Activated CD8-positive, alpha-beta memory T cell treated with anti-CD3 and anti-CD28 coated beads, Interleukin-2, amount 10 ng/mL, durations not matched to agents 7 days and 5 days (primary cell): ENCODE results near the gene FYTTD1. TPM values are rescaled to one million over a fixed set of nuclear protein-coding genes. Genes with fewer than 3 reads are reported as not detected.
"Not testable (repeated sequence)": the region's sequence is repeated elsewhere in the genome, so short reads cannot be mapped to it uniquely, and the experiment has no call there.

Experiments
- ATAC-seq: fragments of 150-1000 bp; cut with Tn5 transposase; one replicate; pipeline ENCODE4 v1.10.0; 2021; ENCODE audit warnings: moderate library complexity
- CTCF ChIA-PET: fragments of 350-600 bp; sonication (Branson Sonifier 250); formaldehyde crosslinking; loops from one replicate; lab custom pipeline; 2021; ENCODE audit warnings: antibody characterized with exemption; lab: Charles Lee
- DNase-seq: peaks from one replicate; pipeline ENCODE4 v3.0.0-alpha.2; 2020
- H3K27ac Mint-ChIP-seq: one replicate; pipeline ENCODE4 v1.8.0; 2021; ENCODE audit warnings: mild to moderate bottlenecking, mixed read lengths
- H3K27me3 Mint-ChIP-seq: one replicate; pipeline ENCODE4 v1.8.0; 2021; ENCODE audit warnings: mixed read lengths
- H3K36me3 Mint-ChIP-seq: one replicate; pipeline ENCODE4 v1.8.0; 2021; ENCODE audit warnings: mild to moderate bottlenecking, mixed read lengths
- H3K4me1 Mint-ChIP-seq: one replicate; pipeline ENCODE4 v1.8.0; 2021; ENCODE audit warnings: mixed read lengths
- H3K4me3 Mint-ChIP-seq: one replicate; pipeline ENCODE4 v1.8.0; 2021; ENCODE audit warnings: mild to moderate bottlenecking, moderate library complexity, mixed read lengths
- H3K9me3 Mint-ChIP-seq: one replicate; pipeline ENCODE4 v1.8.0; 2022; ENCODE audit warnings: low read depth, mixed read lengths
- total RNA-seq, 2 experiments: library from RNA; stranded (reverse); gene quantifications; one replicate each; pipeline ENCODE4 v1.2.3, GENCODE V29; 2021

Gene FYTTD1
- total RNA-seq, 2 experiments from 2014 or later, result 35.5 to 50.5 TPM

- Mint-ChIP-seq H3K36me3 (peaks cover 26% of the 10 kb centered on the region), H3K4me1 (peaks cover 11% of the 10 kb centered on the region)
- CTCF ChIA-PET, result interaction anchor here (1.3 to 1.4 kb wide), 3 partner anchors 16 to 129 kb away, joined by 3 to 5 read pairs (median 3); no protein-coding TSS in a partner anchor
- ATAC-seq, DNase-seq, H3K27me3 Mint-ChIP-seq, H3K27ac Mint-ChIP-seq, H3K9me3 Mint-ChIP-seq, H3K4me3 Mint-ChIP-seq: not testable (repeated sequence)
Measured at GRCh38 chr3:197727878-197728277, 21.8 kb upstream of the FYTTD1 start.

- H3K4me3 Mint-ChIP-seq, result no peak overlapping the region
- no peaks in the 10 kb centered on the region for H3K27me3 Mint-ChIP-seq
- CTCF ChIA-PET, result interaction anchor here (1.3 to 1.4 kb wide), 3 partner anchors 16 to 130 kb away, joined by 3 to 5 read pairs (median 3); no protein-coding TSS in a partner anchor
- peaks cover 21% of the 10 kb centered on the region for H3K36me3 Mint-ChIP-seq
- no peak for ATAC-seq
- H3K9me3 Mint-ChIP-seq, result peaks cover 2% of the 10 kb centered on the region
- no peak overlapping the region for H3K27ac Mint-ChIP-seq
- no peak for DNase-seq
- H3K4me1 Mint-ChIP-seq, result peaks cover 12% of the 10 kb centered on the region
Measured at GRCh38 chr3:197728487-197728886, 21.2 kb upstream of the FYTTD1 start.

- CTCF ChIA-PET, result no interaction called here
- H3K27ac Mint-ChIP-seq, result peak overlapping the region; percentile 1
- no peaks in the 10 kb centered on the region for H3K27me3 Mint-ChIP-seq
- no peak overlapping the region for H3K4me3 Mint-ChIP-seq
- peaks cover 24% of the 10 kb centered on the region for H3K4me1 Mint-ChIP-seq
- no peaks in the 10 kb centered on the region for H3K9me3 Mint-ChIP-seq
- peak; percentile 16 for ATAC-seq
- peaks cover 19% of the 10 kb centered on the region for H3K36me3 Mint-ChIP-seq
- DNase-seq, result no peak
Measured at GRCh38 chr3:197730200-197730599, 19.5 kb upstream of the FYTTD1 start.

GRCh38 chr3:197730770-197731169 is 18.9 kb upstream of the FYTTD1 start:
- H3K4me3 Mint-ChIP-seq, DNase-seq, ATAC-seq, H3K9me3 Mint-ChIP-seq, CTCF ChIA-PET, H3K27me3 Mint-ChIP-seq, H3K27ac Mint-ChIP-seq: not testable (repeated sequence)
- H3K36me3 Mint-ChIP-seq, result peaks cover 18% of the 10 kb centered on the region
- H3K4me1 Mint-ChIP-seq, result peaks cover 29% of the 10 kb centered on the region

- H3K27me3 Mint-ChIP-seq, H3K9me3 Mint-ChIP-seq, ATAC-seq, H3K27ac Mint-ChIP-seq, DNase-seq, H3K4me3 Mint-ChIP-seq, CTCF ChIA-PET: not testable (repeated sequence)
- Mint-ChIP-seq H3K36me3 (peaks cover 18% of the 10 kb centered on the region), H3K4me1 (peaks cover 34% of the 10 kb centered on the region)
Measured at GRCh38 chr3:197731483-197731882, 18.2 kb upstream of the FYTTD1 start.

GRCh38 chr3:197733042-197733441 is 16.6 kb upstream of the FYTTD1 start:
- H3K27ac Mint-ChIP-seq, result no peak overlapping the region
- H3K9me3 Mint-ChIP-seq, result no peaks in the 10 kb centered on the region
- H3K36me3 Mint-ChIP-seq, result peaks cover 15% of the 10 kb centered on the region
- no peak overlapping the region for H3K4me3 Mint-ChIP-seq
- no peaks in the 10 kb centered on the region for H3K27me3 Mint-ChIP-seq
- CTCF ChIA-PET, result interaction anchor here (1.1 kb wide), 1 partner anchor 21 kb away, joined by 3 read pairs; no protein-coding TSS in a partner anchor
- peaks cover 42% of the 10 kb centered on the region for H3K4me1 Mint-ChIP-seq
- no peak for DNase-seq
- ATAC-seq, result no peak

- no peak for DNase-seq
- H3K36me3 Mint-ChIP-seq, result peaks cover 10% of the 10 kb centered on the region
- CTCF ChIA-PET, result interaction anchor here (1.4 to 1.9 kb wide), 3 partner anchors 14 to 136 kb away, joined by 4 to 7 read pairs (median 4); partner anchors contain the start of gene FYTTD1
- peak overlapping the region; percentile 3 for H3K27ac Mint-ChIP-seq
- H3K27me3 Mint-ChIP-seq, result no peaks in the 10 kb centered on the region
- ATAC-seq, result no peak
- peaks cover 41% of the 10 kb centered on the region for H3K4me1 Mint-ChIP-seq
- H3K4me3 Mint-ChIP-seq, result peak overlapping the region; percentile 3
- no peaks in the 10 kb centered on the region for H3K9me3 Mint-ChIP-seq
Measured at GRCh38 chr3:197734667-197735318, 14.9 kb upstream of the FYTTD1 start.

GRCh38 chr3:197736010-197736490 is 13.6 kb upstream of the FYTTD1 start:
- Mint-ChIP-seq H3K4me1 (peaks cover 39% of the 10 kb centered on the region), H3K27ac (peak overlapping the region; percentile 94), H3K36me3 (peaks cover 9% of the 10 kb centered on the region), H3K9me3 (no peaks in the 10 kb centered on the region), H3K27me3 (no peaks in the 10 kb centered on the region), H3K4me3 (peak overlapping the region; percentile 85)
- CTCF ChIA-PET, result interaction anchor here (0.7 to 1.9 kb wide), 7 partner anchors 10 to 137 kb away, joined by 3 to 7 read pairs (median 4); partner anchors contain the start of gene FYTTD1
- ATAC-seq (peak; percentile 20), DNase-seq (peak; percentile 77)

GRCh38 chr3:197736491-197737318 is 13.0 kb upstream of the FYTTD1 start, which contains the start of gene RUBCN:
TSS of gene RUBCN (minus strand) at chr3:197736904. CDS start at chr3:197736719, 185 bp downstream.
- Mint-ChIP-seq H3K36me3 (peaks cover 9% of the 10 kb centered on the region), H3K27me3 (no peaks in the 10 kb centered on the region), H3K4me1 (peaks cover 38% of the 10 kb centered on the region), H3K9me3 (no peaks in the 10 kb centered on the region), H3K27ac (peak within 1 kb of the TSS; percentile 94), H3K4me3 (peak within 1 kb of the TSS; percentile 85)
- CTCF ChIA-PET, result interaction anchor here (0.7 to 1.9 kb wide), 6 partner anchors 9 to 56 kb away, joined by 3 to 7 read pairs (median 4); partner anchors contain the start of gene FYTTD1
- ATAC-seq (peak; percentile 97), DNase-seq (peak; percentile 96)

GRCh38 chr3:197737319-197737649 is 12.4 kb upstream of the FYTTD1 start:
- no peaks in the 10 kb centered on the region for H3K27me3 Mint-ChIP-seq
- no peaks in the 10 kb centered on the region for H3K9me3 Mint-ChIP-seq
- DNase-seq, result no peak
- peaks cover 35% of the 10 kb centered on the region for H3K4me1 Mint-ChIP-seq
- CTCF ChIA-PET, result interaction anchor here (0.8 kb wide), 1 partner anchor 11 kb away, joined by 4 read pairs; no protein-coding TSS in a partner anchor
- peak overlapping the region; percentile 85 for H3K4me3 Mint-ChIP-seq
- peak overlapping the region; percentile 77 for H3K27ac Mint-ChIP-seq
- no peak for ATAC-seq
- H3K36me3 Mint-ChIP-seq, result peaks cover 6% of the 10 kb centered on the region

- H3K36me3 Mint-ChIP-seq, result peaks cover 6% of the 10 kb centered on the region
- ATAC-seq (no peak), DNase-seq (no peak)
- H3K27me3 Mint-ChIP-seq, result no peaks in the 10 kb centered on the region
- H3K4me1 Mint-ChIP-seq, result peaks cover 35% of the 10 kb centered on the region
- H3K4me3 Mint-ChIP-seq, result peak overlapping the region; percentile 85
- CTCF ChIA-PET, result interaction anchor here (0.8 kb wide), 2 partner anchors 11 to 16 kb away, joined by 3 to 4 read pairs; no protein-coding TSS in a partner anchor
- no peak overlapping the region for H3K27ac Mint-ChIP-seq
- no peaks in the 10 kb centered on the region for H3K9me3 Mint-ChIP-seq
Measured at GRCh38 chr3:197737749-197738462, 11.8 kb upstream of the FYTTD1 start.

- Mint-ChIP-seq H3K36me3 (no peaks in the 10 kb centered on the region), H3K27ac (no peak overlapping the region), H3K9me3 (no peaks in the 10 kb centered on the region), H3K27me3 (no peaks in the 10 kb centered on the region), H3K4me1 (peaks cover 5% of the 10 kb centered on the region), H3K4me3 (no peak overlapping the region)
- DNase-seq (no peak), ATAC-seq (no peak)
- CTCF ChIA-PET, result interaction anchor here (0.9 to 1.4 kb wide), 3 partner anchors 17 to 59 kb away, joined by 3 to 5 read pairs (median 3); no protein-coding TSS in a partner anchor
Measured at GRCh38 chr3:197742787-197743186, 6.9 kb upstream of the FYTTD1 start.
